ENCODE results near the gene CPSF7.

CPSF7 gene

DNA sequence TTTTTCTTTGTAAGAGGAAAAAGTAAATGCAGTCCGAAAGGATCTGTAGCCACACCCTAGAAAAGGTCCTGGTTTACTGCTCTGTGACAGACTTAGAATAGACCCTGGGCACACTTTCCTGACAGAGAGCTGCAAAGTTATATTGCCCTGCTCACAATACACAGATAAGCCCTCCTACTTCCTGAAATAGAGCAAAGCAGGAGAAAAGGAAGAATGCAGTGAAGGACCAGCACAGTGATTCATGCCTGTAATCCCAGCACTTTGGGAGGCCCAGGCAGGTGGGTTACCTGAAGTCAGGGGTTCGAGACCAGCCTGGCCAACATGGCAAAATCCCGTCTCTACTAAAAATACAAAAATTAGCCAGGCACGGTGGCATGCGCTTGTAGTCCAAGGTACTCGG, 70.3 kb downstream of the CPSF7 start:
- TF ChIP-seq GATA2 (IDR thresholded peaks at IDR 0.05; ENCODE audit: low read depth, low read length) = no peak
- no peak for TF ChIP-seq GATA3 (IDR thresholded peaks at IDR 0.05; ENCODE audit: low read depth, low read length)

DNA sequence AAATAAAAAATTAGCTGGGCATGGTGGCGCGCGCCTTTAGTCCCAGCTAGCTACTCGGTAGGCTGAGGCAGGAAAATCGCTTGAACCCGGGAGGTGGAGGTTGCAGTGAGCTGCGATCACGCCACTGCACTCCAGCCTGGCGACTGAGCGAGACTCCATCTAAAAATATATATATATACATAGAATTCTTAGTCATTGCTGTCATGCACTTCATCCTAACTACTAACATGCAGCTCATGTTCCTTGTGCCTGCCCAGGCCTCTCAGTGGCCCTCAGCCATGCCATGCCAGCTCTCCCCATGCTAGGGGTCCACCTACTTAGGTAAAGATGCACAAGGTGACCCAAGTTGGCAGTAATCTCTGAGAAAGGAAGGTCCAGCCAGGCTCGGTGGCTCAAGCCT, 71.2 kb downstream of the CPSF7 start:
- TF ChIP-seq GATA3 (IDR thresholded peaks at IDR 0.05; ENCODE audit: low read depth, low read length) (no peak), GATA2 (IDR thresholded peaks at IDR 0.05; ENCODE audit: low read depth, low read length) (no peak)

DNA sequence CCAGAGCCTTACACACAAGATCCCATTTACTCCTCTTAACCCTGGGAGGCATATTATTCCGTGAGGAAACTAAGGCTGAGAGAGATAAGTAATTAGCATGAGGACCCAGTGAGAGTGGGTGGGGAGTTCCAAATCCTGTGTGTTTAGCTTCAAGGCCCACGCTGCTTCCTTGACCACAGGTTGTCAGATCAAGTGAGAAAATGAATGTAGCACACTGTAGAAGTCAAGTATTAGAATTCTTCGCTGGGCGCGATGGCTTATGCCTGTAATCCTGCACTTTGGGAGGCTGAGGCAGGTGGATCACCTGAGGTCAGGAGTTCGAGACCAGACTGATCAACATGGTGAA, 71.9 kb downstream of the CPSF7 start:
- TF ChIP-seq GATA3 (IDR thresholded peaks at IDR 0.05; ENCODE audit: low read depth, low read length) (no peak), GATA2 (IDR thresholded peaks at IDR 0.05; ENCODE audit: low read depth, low read length) (no peak)

DNA sequence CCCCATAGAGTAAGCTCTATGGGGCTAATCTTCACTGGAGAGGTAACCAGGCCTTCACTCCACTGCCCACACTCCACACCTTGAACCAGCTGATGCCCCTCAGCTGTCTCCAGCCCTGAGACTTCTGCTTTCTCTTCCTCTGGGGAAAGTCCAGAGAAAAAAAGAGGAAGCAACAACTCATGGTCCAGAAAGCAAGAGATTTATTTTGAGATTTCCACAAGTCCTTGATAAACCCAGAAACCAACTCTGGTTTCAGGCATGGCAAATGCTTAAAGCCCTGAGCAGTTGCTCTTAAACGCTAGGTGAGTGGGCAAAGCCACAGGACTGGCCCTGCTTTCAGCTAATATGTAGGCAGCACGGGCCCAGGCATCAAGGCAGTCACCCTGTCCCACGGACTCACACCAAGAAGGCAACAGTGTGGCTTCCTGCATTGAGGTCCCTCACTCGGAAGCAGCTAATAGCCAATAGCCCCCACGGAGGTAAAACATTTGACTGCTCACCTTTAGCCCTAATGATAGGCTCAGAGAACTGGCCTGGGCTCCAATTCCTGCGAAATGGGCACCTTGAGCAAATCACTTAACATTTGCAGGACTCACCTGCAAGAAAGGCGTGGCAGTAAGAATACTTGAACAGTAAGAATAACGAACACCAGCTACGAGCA, 72.4 kb downstream of the CPSF7 start:
- TF ChIP-seq GATA2 (IDR thresholded peaks at IDR 0.05; ENCODE audit: low read depth, low read length) (no peak), GATA3 (IDR thresholded peaks at IDR 0.05; ENCODE audit: low read depth, low read length) (no peak)

DNA sequence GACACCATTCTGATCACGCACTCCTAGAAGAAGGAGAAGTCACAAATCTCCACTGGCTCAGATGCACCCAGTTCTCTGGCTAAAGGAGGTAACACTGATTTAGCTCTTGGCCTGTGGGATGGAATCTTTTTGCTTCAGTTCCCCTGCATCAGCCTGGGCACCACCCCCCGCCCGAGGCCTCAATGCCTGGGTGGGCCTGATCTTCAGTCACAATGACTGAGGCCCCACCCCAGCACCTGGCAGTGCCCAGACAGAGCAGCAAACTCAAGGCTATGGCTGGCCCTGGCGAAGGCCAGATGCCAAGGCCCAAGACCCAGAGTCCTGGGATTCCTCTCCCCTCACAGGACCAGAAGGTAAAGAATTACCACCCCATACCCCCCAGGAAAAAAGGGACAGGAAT, 73.1 kb downstream of the CPSF7 start:
- TF ChIP-seq GATA3 (IDR thresholded peaks at IDR 0.05; ENCODE audit: low read depth, low read length) (no peak), GATA2 (IDR thresholded peaks at IDR 0.05; ENCODE audit: low read depth, low read length) (no peak)

DNA sequence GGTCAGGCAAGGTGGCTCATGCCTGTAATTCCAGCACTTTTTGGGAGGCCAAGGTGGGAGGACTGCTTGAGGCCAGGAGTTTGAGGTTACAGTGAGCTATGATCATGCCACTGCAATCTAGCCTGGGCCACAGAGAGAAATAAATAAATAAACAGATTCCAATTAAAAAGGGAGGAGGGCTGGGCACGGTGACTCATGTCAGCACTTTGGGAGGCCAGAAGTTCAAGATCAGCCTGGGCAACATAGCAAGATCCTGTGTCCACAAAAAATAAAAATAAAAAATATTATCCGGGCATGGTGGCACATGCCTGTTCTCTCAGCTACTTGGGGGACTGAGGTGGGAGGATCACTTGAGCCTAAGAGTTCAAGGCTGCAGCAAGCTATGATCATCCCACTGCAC, 75.6 kb downstream of the CPSF7 start:
- no peak for TF ChIP-seq GATA2 (IDR thresholded peaks at IDR 0.05; ENCODE audit: low read depth, low read length)
- no peak for TF ChIP-seq GATA3 (IDR thresholded peaks at IDR 0.05; ENCODE audit: low read depth, low read length)

DNA sequence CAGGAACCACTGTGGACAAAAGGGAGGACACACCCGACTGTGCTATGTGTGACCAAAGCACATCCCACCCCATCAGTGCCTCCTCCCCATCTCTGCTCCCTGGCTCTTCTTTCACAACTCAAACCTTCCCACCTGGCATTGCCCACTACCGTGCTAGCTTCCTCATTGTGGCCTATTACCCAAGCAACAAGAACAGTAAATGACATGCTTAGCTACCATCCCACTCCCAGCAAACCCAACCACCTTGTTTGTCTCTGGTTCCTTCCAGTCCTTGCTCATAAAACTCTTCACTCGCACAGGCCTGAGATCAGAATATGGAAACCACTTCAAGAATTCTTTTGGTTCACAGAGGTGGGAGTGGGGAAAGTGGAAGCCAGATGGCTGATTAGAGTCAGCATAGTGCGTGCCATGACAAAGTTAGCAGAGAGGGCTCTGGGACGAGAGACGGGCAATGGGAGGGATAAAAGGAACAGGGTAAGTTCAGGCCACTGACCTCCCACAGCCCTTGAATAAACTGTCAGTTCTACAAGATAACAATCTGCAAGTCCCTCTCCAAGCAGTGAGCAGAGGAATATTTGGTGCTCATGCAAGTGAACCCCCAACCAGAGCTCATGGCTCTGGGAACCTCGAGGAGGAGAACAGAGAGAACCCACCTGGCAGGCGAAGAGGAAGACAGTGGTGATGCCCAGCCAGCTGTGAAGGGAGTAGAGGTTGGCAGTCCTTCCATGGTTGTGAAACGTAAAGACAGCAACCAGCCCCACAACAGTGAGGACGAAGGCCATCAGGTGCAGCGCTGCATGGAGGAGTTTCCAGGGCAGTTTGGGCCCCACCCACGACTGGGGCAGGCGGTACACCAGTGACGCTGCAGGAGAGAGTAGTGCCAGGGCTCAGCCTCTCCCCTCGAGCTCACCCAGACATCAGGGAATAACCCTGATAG, 76.4 kb downstream of the CPSF7 start:
- TF ChIP-seq GATA2 (IDR thresholded peaks at IDR 0.05; ENCODE audit: low read depth, low read length) (no peak), GATA3 (IDR thresholded peaks at IDR 0.05; ENCODE audit: low read depth, low read length) (no peak)

All from SH-SY5Y (cell line).